ENCODE results near the gene IL34. TPM values are rescaled to one million over a fixed set of nuclear protein-coding genes. Genes with fewer than 3 reads are reported as not detected.

The IL34 gene
- total RNA-seq, 1 experiment from 2014 or later, result 4.4 TPM

- no peak overlapping the region for H3K4ac ChIP-seq (ENCODE audit: low read depth, low read length)
These were observed 32.7 kb downstream of the IL34 start for GRCh38 chr16:70678898-70679670.

More at GRCh38 chr16:70678898-70679670, 32.7 kb downstream of the IL34 start:
- H3K27me3 Mint-ChIP-seq (ENCODE audit: low read depth), result no peaks in the 10 kb centered on the region
- no peak overlapping the region for H2BK5ac ChIP-seq (ENCODE audit: insufficient read length, low read length)
- H3K14ac ChIP-seq (ENCODE audit: insufficient read depth, low read length), result no peak overlapping the region
- no peak overlapping the region for H3T11ph ChIP-seq (ENCODE audit: low read length)
- H4K20me1 ChIP-seq (ENCODE audit: control insufficient read depth, insufficient read depth, insufficient read length), result no peaks in the 10 kb centered on the region
- H2BK12ac ChIP-seq (ENCODE audit: insufficient read length, low read depth, low read length), result no peak overlapping the region
- no peak overlapping the region for H2BK15ac ChIP-seq (ENCODE audit: low read depth, low read length)
- no peaks in the 10 kb centered on the region for H3K79me1 ChIP-seq (ENCODE audit: insufficient read depth, low read depth, low read length, poor library complexity, severe bottlenecking)
- H4K8ac ChIP-seq (replicated peaks; ENCODE audit: insufficient read length, low read depth, low read length), result no peak overlapping the region
- WGBS (ENCODE audit: extremely low coverage, insufficient read length, low lambda C conversion rate), result no CpG with 5 or more reads among the region's 31 CpGs
- H4K91ac ChIP-seq (ENCODE audit: insufficient read length, low read depth, low read length), result no peak overlapping the region
- H3K9me3 Mint-ChIP-seq, result no peaks in the 10 kb centered on the region; a peak in 1 of 5 replicates
- H4K5ac ChIP-seq (ENCODE audit: insufficient read length, low read depth, low read length), result no peak overlapping the region
- no peak overlapping the region for H2AFZ ChIP-seq (ENCODE audit: low read length)
- peak overlapping the region in 2 of 3 experiments; percentile 64 to 90; a peak in 3 of 7 replicates for H3K27ac Mint-ChIP-seq
- no peaks in the 10 kb centered on the region for H3K23me2 ChIP-seq (ENCODE audit: insufficient read length, low read depth, low read length, poor library complexity, severe bottlenecking)
- H3K23ac ChIP-seq (ENCODE audit: insufficient read length, low read depth, low read length), result no peak overlapping the region
- no peak for TF ChIP-seq CTCF (conservative IDR thresholded peaks at IDR 0.05)
- H3K18ac ChIP-seq (ENCODE audit: insufficient read length, low read depth, low read length), result no peak overlapping the region
- peaks cover 2 to 36% (median 26%) of the 10 kb centered on the region in 3 experiments for H3K36me3 Mint-ChIP-seq (ENCODE audit: insufficient read depth in 1 of 3, low read depth in 3 of 3)
- no peak overlapping the region for H3K9ac ChIP-seq (ENCODE audit: extremely low read depth, insufficient read length, low read length)
- no peaks in the 10 kb centered on the region for H3K9me3 ChIP-seq (ENCODE audit: control insufficient read depth, low read depth, low read length)
- no peaks in the 10 kb centered on the region for H3K27me3 ChIP-seq (ENCODE audit: insufficient read depth, low read length)
- no peaks in the 10 kb centered on the region for H3K79me2 ChIP-seq (ENCODE audit: insufficient read depth, low read length)
- no peak overlapping the region for H3K56ac ChIP-seq (ENCODE audit: insufficient read length, low read depth, low read length)
- H3K4me1 ChIP-seq (ENCODE audit: insufficient read depth, low read length), result no peaks in the 10 kb centered on the region
- no peak overlapping the region for H2BK20ac ChIP-seq (ENCODE audit: low read depth, low read length, poor library complexity, severe bottlenecking)
- H2AK5ac ChIP-seq (ENCODE audit: insufficient read length, low read length), result no peak overlapping the region
- no peak overlapping the region for H3K4me2 ChIP-seq (ENCODE audit: insufficient read depth, insufficient read length, low read length)
- DNase-seq, result no peak
- no peak overlapping the region for H3K27ac ChIP-seq (ENCODE audit: insufficient read length, low read depth, low read length)
- peaks cover 4 to 12% of the 10 kb centered on the region in 2 experiments; a peak in 3 of 4 replicates for H3K4me1 Mint-ChIP-seq
- H3K4me3 Mint-ChIP-seq, result no peak overlapping the region
- H2BK120ac ChIP-seq (ENCODE audit: low read depth, low read length, poor library complexity, severe bottlenecking), result no peak overlapping the region

Data from H9 (cell line).